ENCODE data around the gene GAB1. TPM values are rescaled to one million over a fixed set of nuclear protein-coding genes. Genes with fewer than 3 reads are reported as not detected.

GAB1 gene
- total RNA-seq, 8 experiments from 2014 or later = 7.5 to 73.2 (median 14.8) TPM

GRCh38 chr4:143308377-143308776, 28.3 kb upstream of the GAB1 start:
- Histone ChIP-seq H3K27ac (no peak overlapping the region), H3K4me3 (no peak overlapping the region), H3K4me1 (replicated peaks in 1 of 2) (no peaks in the 10 kb centered on the region)
- in situ Hi-C loops (cut with MboI; ENCODE audit: low pct_unique_long_range_greater_than_20kb in 2 of 9, low sequenced_read_pairs in 9 of 9, unreplicated experiment in 9 of 9) = no loop called here
- no peak for ATAC-seq (replicated peaks in 6 of 8)

GRCh38 chr4:143311924-143312323, 24.8 kb upstream of the GAB1 start:
- 40 to 100% (median 79%) methylated on average over 1 to 3 of the region's 3 CpGs; no CpG with 5 or more reads in 1 of the 10 experiments for WGBS, 10 experiments
- no peak for ATAC-seq (replicated peaks in 6 of 8)
- in situ Hi-C loops (cut with MboI; ENCODE audit: low pct_unique_long_range_greater_than_20kb in 2 of 9, low sequenced_read_pairs in 9 of 9, unreplicated experiment in 9 of 9) = no loop called here
- Histone ChIP-seq H3K27ac (no peak overlapping the region), H3K4me3 (no peak overlapping the region), H3K4me1 (replicated peaks in 1 of 2) (no peaks in the 10 kb centered on the region)

GRCh38 chr4:143313521-143313920, 23.2 kb upstream of the GAB1 start:
- Histone ChIP-seq H3K4me3 (no peak overlapping the region), H3K4me1 (replicated peaks in 1 of 2) (no peaks in the 10 kb centered on the region), H3K27ac (no peak overlapping the region)
- in situ Hi-C loops (cut with MboI; ENCODE audit: low pct_unique_long_range_greater_than_20kb in 2 of 9, low sequenced_read_pairs in 9 of 9, unreplicated experiment in 9 of 9) = no loop called here
- no peak for ATAC-seq (replicated peaks in 6 of 8)
- 57 to 100% (median 86%) methylated on average over 1 of the region's 1 CpG; no CpG with 5 or more reads in 2 of the 10 experiments for WGBS, 10 experiments

- ATAC-seq (replicated peaks in 6 of 8) = no peak
Observed at GRCh38 chr4:143313996-143314395, 22.7 kb upstream of the GAB1 start.

GRCh38 chr4:143320113-143320512, 16.6 kb upstream of the GAB1 start:
- Histone ChIP-seq H3K4me3 (no peak overlapping the region), H3K4me1 (replicated peaks in 1 of 2) (no peaks in the 10 kb centered on the region), H3K27ac (no peak overlapping the region)
- ATAC-seq (replicated peaks in 6 of 8) = peak in 3 of 8 experiments; percentile 32 to 70 (median 62)
- in situ Hi-C loops (cut with MboI; ENCODE audit: low pct_unique_long_range_greater_than_20kb in 2 of 9, low sequenced_read_pairs in 9 of 9, unreplicated experiment in 9 of 9) = no loop called here
- WGBS, 10 experiments = 0 to 20% (median 0%) methylated on average over 1 of the region's 1 CpG; no CpG with 5 or more reads in 5 of the 10 experiments

More at GRCh38 chr4:143313996-143314395, 22.7 kb upstream of the GAB1 start:
- in situ Hi-C loops (cut with MboI; ENCODE audit: low pct_unique_long_range_greater_than_20kb in 2 of 9, low sequenced_read_pairs in 9 of 9, unreplicated experiment in 9 of 9) = no loop called here
- H3K27ac ChIP-seq = no peak overlapping the region
- no peak overlapping the region for H3K4me3 ChIP-seq
- no peaks in the 10 kb centered on the region for H3K4me1 ChIP-seq (replicated peaks in 1 of 2)

- WGBS, 10 experiments = 40 to 100% (median 77%) methylated on average over 1 to 4 of the region's 4 CpGs
- in situ Hi-C loops (cut with MboI; ENCODE audit: low pct_unique_long_range_greater_than_20kb in 2 of 9, low sequenced_read_pairs in 9 of 9, unreplicated experiment in 9 of 9) = loop anchor here in 1 of 9 experiments (25.0 kb wide), 1 partner anchor 114 kb away; no protein-coding TSS in a partner anchor
- ATAC-seq (replicated peaks in 6 of 8) = no peak
- Histone ChIP-seq H3K4me3 (no peak overlapping the region), H3K27ac (no peak overlapping the region), H3K4me1 (replicated peaks in 1 of 2) (no peaks in the 10 kb centered on the region)
Observed at GRCh38 chr4:143326735-143327134, 9.9 kb upstream of the GAB1 start.

GRCh38 chr4:143329985-143330384, 6.7 kb upstream of the GAB1 start:
- 77 to 100% (median 88%) methylated on average over 1 to 6 of the region's 6 CpGs; no CpG with 5 or more reads in 2 of the 10 experiments for WGBS, 10 experiments
- ATAC-seq (replicated peaks in 6 of 8) = no peak
- in situ Hi-C loops (cut with MboI; ENCODE audit: low pct_unique_long_range_greater_than_20kb in 2 of 9, low sequenced_read_pairs in 9 of 9, unreplicated experiment in 9 of 9) = loop anchor here in 1 of 9 experiments (25.0 kb wide), 1 partner anchor 118 kb away; no protein-coding TSS in a partner anchor
- Histone ChIP-seq H3K4me3 (no peak overlapping the region), H3K4me1 (replicated peaks in 1 of 2) (no peaks in the 10 kb centered on the region), H3K27ac (no peak overlapping the region)

GRCh38 chr4:143335979-143336780, 496 bp upstream of the GAB1 start:
- in situ Hi-C loops (cut with MboI; ENCODE audit: low pct_unique_long_range_greater_than_20kb in 2 of 9, low sequenced_read_pairs in 9 of 9, unreplicated experiment in 9 of 9) = loop anchor here in 1 of 9 experiments (25.0 kb wide), 1 partner anchor 124 kb away; no protein-coding TSS in a partner anchor
- peak; percentile 71 to 82 (median 78) for ATAC-seq (replicated peaks in 6 of 8)
- Histone ChIP-seq H3K27ac (peak overlapping the region; percentile 41 to 75), H3K4me3 (peak overlapping the region; percentile 71 to 97 (median 88)), H3K4me1 (replicated peaks in 1 of 2) (peaks cover 0 to 7% of the 10 kb centered on the region in 2 donors)
- WGBS, 10 experiments = 0% methylated on average over 10 of the region's 85 CpGs; no CpG with 5 or more reads in 9 of the 10 experiments

GRCh38 chr4:143337600-143338287, 1.1 kb downstream of the GAB1 start:
- H3K27ac ChIP-seq = no peak overlapping the region
- ATAC-seq (replicated peaks in 6 of 8) = no peak
- WGBS, 10 experiments = 0 to 4% (median 1%) methylated on average over 4 to 19 of the region's 25 CpGs; no CpG with 5 or more reads in 3 of the 10 experiments
- H3K4me3 ChIP-seq = peak overlapping the region; percentile 71 to 97 (median 88)
- peaks cover 0 to 7% of the 10 kb centered on the region in 2 donors for H3K4me1 ChIP-seq (replicated peaks in 1 of 2)
- in situ Hi-C loops (cut with MboI; ENCODE audit: low pct_unique_long_range_greater_than_20kb in 2 of 9, low sequenced_read_pairs in 9 of 9, unreplicated experiment in 9 of 9) = loop anchor here in 1 of 9 experiments (25.0 kb wide), 1 partner anchor 125 kb away; no protein-coding TSS in a partner anchor

- Histone ChIP-seq H3K27ac (no peak overlapping the region), H3K4me1 (replicated peaks in 1 of 2) (peaks cover 0 to 7% of the 10 kb centered on the region in 2 donors), H3K4me3 (peak overlapping the region in 2 of 5 donors; percentile 85 to 90)
- 5 to 82% (median 47%) methylated on average over 1 to 5 of the region's 5 CpGs for WGBS, 10 experiments
- in situ Hi-C loops (cut with MboI; ENCODE audit: low pct_unique_long_range_greater_than_20kb in 2 of 9, low sequenced_read_pairs in 9 of 9, unreplicated experiment in 9 of 9) = loop anchor here in 1 of 9 experiments (25.0 kb wide), 1 partner anchor 126 kb away; no protein-coding TSS in a partner anchor
- ATAC-seq (replicated peaks in 6 of 8) = no peak
Observed at GRCh38 chr4:143338313-143338712, 1.6 kb downstream of the GAB1 start.

- Histone ChIP-seq H3K4me3 (no peak overlapping the region), H3K4me1 (replicated peaks in 1 of 2) (peaks cover 0 to 8% of the 10 kb centered on the region in 2 donors), H3K27ac (no peak overlapping the region)
- ATAC-seq (replicated peaks in 6 of 8) = no peak
- 67 to 100% (median 93%) methylated on average over 1 to 2 of the region's 2 CpGs; no CpG with 5 or more reads in 4 of the 10 experiments for WGBS, 10 experiments
- in situ Hi-C loops (cut with MboI; ENCODE audit: low pct_unique_long_range_greater_than_20kb in 2 of 9, low sequenced_read_pairs in 9 of 9, unreplicated experiment in 9 of 9) = loop anchor here in 1 of 9 experiments (25.0 kb wide), 1 partner anchor 127 kb away; no protein-coding TSS in a partner anchor
Observed at GRCh38 chr4:143339497-143339896, 2.8 kb downstream of the GAB1 start.

GRCh38 chr4:143341186-143341755, 4.6 kb downstream of the GAB1 start:
- ATAC-seq (replicated peaks in 6 of 8) = no peak
- H3K4me3 ChIP-seq = no peak overlapping the region
- 88 to 100% (median 100%) methylated on average over 1 to 2 of the region's 2 CpGs; no CpG with 5 or more reads in 4 of the 10 experiments for WGBS, 10 experiments
- in situ Hi-C loops (cut with MboI; ENCODE audit: low pct_unique_long_range_greater_than_20kb in 2 of 9, low sequenced_read_pairs in 9 of 9, unreplicated experiment in 9 of 9) = loop anchor here in 1 of 9 experiments (25.0 kb wide), 1 partner anchor 129 kb away; no protein-coding TSS in a partner anchor
- H3K4me1 ChIP-seq (replicated peaks in 1 of 2) = peaks cover 3 to 8% of the 10 kb centered on the region in 2 donors
- H3K27ac ChIP-seq = no peak overlapping the region
